22Rv1 (cell line): ENCODE measurements around the gene GBF1.

Experiments used
- ZFX ChIP-seq: fragments of 450-650 bp; IDR thresholded peaks from 2 replicates; pipeline ENCODE4 v1.6.1; 2017; ENCODE audit warnings: antibody characterized with exemption, borderline replicate concordance
- TF ChIP-seq, protein P1 (sequence below): fragments of 450-650 bp; IDR thresholded peaks from 2 replicates; pipeline ENCODE4 v1.5.1; 2017; ENCODE audit warnings: mild to moderate bottlenecking

- TF ChIP-seq, protein P1, sequence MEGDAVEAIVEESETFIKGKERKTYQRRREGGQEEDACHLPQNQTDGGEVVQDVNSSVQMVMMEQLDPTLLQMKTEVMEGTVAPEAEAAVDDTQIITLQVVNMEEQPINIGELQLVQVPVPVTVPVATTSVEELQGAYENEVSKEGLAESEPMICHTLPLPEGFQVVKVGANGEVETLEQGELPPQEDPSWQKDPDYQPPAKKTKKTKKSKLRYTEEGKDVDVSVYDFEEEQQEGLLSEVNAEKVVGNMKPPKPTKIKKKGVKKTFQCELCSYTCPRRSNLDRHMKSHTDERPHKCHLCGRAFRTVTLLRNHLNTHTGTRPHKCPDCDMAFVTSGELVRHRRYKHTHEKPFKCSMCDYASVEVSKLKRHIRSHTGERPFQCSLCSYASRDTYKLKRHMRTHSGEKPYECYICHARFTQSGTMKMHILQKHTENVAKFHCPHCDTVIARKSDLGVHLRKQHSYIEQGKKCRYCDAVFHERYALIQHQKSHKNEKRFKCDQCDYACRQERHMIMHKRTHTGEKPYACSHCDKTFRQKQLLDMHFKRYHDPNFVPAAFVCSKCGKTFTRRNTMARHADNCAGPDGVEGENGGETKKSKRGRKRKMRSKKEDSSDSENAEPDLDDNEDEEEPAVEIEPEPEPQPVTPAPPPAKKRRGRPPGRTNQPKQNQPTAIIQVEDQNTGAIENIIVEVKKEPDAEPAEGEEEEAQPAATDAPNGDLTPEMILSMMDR = no peak
- no peak for TF ChIP-seq ZFX
Observed at GRCh38 chr10:102309916-102310315, 64.6 kb downstream of the GBF1 start.
